Breast epithelium (tissue), 3 donors: ENCODE data around the gene SCN1B.

Source experiments
- POLR2A ChIP-seq: fragments of 450-650 bp; IDR thresholded peaks from one replicate; pipeline ENCODE4 v1.6.1; 2016; ENCODE audit warnings: antibody characterized with exemption, mild to moderate bottlenecking, moderate library complexity
- POLR2AphosphoS5 ChIP-seq, 3 donors: sonication (generic); formaldehyde crosslinking; IDR thresholded peaks; one replicate each; pipeline ENCODE4 v1.6.1; 2017; ENCODE audit warnings: antibody characterized with exemption in 3 of 3
- TF ChIP-seq, protein P1 (sequence below), 3 donors: fragments of 450-650 bp; IDR thresholded peaks; one replicate each; pipeline ENCODE4 v1.5.1; 2016 to 2017; ENCODE audit warnings: antibody characterized with exemption in 3 of 3, mild to moderate bottlenecking in 3 of 3, moderate library complexity in 3 of 3

- TF ChIP-seq, protein P1, sequence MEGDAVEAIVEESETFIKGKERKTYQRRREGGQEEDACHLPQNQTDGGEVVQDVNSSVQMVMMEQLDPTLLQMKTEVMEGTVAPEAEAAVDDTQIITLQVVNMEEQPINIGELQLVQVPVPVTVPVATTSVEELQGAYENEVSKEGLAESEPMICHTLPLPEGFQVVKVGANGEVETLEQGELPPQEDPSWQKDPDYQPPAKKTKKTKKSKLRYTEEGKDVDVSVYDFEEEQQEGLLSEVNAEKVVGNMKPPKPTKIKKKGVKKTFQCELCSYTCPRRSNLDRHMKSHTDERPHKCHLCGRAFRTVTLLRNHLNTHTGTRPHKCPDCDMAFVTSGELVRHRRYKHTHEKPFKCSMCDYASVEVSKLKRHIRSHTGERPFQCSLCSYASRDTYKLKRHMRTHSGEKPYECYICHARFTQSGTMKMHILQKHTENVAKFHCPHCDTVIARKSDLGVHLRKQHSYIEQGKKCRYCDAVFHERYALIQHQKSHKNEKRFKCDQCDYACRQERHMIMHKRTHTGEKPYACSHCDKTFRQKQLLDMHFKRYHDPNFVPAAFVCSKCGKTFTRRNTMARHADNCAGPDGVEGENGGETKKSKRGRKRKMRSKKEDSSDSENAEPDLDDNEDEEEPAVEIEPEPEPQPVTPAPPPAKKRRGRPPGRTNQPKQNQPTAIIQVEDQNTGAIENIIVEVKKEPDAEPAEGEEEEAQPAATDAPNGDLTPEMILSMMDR (IDR thresholded peaks at IDR 0.05) = no peak
- TF ChIP-seq POLR2A = no peak
- no peak for TF ChIP-seq POLR2AphosphoS5 (IDR thresholded peaks at IDR 0.05)
These were observed 2.1 kb downstream of the SCN1B start for GRCh38 chr19:35032356-35032865.
